NCI-H2171 treated with DMSO at 0.1 percent for 48 hours (cell line): ENCODE data around the gene CHFR.

Experiments used
- DNase-seq: peaks from one replicate; lab custom pipeline; 2025; lab: John Stamatoyannopoulos, UW

Gene CHFR

DNA sequence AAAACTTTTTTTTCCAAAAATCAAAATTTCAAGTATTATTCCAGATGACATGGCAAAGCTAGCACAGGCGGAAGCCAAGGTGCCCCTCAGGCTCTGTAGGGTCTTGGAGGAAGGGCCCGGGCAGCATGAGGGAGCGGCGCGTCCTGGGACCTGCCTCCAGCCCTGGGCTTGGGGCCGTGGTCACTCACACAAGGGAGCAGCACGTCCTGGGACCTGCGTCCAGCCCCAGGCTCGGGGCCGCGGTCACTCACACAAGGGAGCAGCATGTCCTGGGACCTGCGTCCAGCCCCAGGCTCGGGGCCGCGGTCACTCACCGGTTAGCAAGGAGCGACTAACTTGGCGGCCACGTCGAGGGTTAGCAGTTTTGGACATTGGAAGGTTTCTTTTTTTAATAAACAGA, 46.9 kb downstream of the CHFR start:
- DNase-seq, result no peak

DNA sequence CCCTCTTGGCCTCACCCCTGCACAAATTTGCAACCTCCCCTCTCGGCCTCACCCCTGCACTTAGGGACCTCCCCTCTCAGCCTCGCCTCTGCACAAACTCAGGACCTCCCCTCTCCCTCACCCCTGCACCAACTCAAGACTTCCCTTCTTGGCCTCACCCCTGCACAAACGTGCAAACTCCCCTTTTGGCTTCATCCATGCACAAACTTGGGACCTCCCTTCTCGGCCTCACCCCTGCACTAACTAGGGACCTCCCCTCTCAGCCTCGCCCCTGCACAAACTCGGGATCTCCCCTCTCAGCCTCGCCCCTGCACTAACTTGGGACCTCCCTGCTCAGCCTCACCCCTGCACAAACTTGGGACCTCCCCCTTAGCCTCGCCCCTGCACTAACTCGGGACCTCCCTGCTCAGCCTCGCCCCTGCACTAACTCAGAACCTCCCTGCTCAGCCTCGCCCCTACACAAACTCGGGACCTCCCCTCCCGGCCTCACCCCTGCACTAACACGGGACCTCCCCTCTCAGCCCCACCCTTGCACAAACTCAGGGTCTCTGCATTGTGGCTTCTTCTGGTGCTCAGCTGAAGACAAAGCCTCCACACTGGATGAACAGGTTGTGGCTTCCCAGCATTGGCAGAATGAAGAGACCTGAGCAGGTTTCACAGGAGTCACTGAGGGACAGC, 47.7 kb downstream of the CHFR start:
- DNase-seq, result no peak

DNA sequence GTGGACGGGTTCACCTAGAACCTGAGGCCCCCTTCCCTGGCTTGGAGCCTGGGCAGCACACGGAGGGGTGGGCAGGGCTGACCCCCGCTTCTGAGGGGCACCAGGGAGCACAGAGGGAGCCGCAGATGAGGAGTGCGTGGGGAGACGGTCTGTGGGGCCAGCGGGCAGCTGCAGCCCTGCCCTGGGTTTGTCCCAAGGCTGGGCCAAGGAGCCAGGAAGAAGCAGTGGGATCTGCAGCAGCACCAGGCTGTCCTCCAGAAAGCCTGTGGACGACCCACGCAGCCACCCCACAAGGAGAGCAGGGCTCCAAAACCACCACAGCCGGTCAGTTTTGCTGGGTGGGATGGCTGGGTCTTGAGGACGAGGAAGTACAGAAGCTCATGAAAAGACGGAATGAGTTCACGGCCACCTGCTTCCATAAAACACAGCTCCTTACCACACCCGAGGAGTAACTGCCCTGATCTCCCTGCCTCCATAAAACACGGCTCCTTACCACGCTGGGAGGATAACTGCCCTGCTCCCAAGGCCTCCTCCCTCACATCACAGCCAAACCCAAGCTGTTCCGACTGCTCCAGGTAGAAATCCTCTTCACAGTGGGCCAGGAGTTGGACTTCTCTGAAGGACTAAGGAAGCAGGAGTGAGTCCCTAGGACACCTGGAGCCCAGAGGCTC, 48.9 kb downstream of the CHFR start:
- DNase-seq, result no peak

DNA sequence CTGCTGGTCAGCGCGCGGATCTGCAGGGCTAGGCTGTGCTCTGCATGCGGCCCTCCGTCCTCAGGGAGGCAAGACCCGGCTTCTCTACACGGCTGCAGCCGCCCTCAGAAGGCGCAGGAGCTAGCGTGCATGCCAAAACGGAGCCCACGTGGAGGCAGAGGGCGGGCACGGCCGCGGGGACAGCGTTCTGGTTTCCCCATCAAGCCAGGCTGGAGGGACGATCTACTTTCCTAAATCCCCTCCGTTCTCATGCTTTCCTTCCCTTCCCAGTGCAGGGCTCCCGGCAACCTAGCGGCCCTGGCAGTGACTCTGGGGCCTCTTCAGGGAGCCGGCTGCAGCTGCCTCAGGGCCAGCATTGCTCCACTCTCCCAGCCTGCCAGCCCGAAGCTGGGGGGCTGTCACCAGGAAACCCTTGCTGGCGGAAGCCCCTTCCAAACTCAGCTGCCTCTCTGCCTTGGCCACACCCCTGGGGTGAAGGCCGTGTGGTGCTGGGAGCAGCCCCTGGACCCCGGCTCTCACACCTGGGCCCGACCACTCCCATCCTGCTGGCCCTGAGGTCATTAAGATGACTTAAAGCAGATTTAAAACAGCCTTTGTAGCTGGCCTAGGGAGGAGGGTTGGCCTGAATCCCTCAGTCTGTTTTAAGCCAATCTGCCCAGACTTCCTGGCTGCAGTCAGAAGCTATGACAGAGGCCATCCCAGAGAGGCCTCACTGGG, 49.6 kb downstream of the CHFR start:
- no peak for DNase-seq

DNA sequence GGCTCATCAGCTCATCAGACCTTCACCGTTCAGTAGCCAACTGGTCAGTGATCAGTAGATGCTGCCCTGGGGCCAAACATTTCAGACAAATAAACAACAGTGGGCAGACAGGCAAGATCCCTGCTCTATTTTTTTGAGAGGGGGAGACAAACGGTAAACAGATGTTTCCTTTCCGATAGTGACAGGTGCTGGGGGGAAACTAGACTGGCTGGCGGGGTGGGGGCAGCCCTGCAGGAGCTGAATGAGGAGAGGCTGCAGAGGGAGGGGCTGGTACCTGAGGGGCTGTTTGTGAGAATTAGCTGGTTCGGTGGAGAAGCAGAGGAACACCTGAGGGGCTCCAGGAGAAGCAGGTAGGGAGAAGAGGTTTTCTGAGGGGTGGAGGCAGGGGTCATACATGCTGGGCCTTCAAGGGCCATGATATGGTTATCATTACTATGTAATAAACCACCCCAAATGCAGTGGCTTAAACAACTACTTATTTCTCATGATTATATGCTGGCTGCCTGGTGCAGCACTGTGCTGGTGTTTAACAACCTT, 50.5 kb downstream of the CHFR start:
- peak; percentile 37 for DNase-seq

DNA sequence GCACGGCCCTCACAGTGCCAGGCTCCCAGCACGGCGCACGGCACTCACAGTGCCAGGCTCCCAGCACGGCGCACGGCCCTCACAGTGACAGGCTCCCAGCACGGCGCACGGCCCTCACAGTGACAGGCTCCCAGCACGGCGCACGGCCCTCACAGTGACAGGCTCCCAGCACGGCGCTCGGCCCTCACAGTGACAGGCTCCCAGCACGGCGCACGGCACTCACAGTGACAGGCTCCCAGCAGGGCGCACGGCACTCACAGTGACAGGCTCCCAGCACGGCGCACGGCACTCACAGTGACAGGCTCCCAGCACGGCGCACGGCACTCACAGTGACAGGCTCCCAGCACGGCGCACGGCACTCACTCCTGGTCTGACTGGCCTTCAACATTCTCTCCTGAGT, 51.2 kb downstream of the CHFR start:
- DNase-seq, result peak; percentile 22

DNA sequence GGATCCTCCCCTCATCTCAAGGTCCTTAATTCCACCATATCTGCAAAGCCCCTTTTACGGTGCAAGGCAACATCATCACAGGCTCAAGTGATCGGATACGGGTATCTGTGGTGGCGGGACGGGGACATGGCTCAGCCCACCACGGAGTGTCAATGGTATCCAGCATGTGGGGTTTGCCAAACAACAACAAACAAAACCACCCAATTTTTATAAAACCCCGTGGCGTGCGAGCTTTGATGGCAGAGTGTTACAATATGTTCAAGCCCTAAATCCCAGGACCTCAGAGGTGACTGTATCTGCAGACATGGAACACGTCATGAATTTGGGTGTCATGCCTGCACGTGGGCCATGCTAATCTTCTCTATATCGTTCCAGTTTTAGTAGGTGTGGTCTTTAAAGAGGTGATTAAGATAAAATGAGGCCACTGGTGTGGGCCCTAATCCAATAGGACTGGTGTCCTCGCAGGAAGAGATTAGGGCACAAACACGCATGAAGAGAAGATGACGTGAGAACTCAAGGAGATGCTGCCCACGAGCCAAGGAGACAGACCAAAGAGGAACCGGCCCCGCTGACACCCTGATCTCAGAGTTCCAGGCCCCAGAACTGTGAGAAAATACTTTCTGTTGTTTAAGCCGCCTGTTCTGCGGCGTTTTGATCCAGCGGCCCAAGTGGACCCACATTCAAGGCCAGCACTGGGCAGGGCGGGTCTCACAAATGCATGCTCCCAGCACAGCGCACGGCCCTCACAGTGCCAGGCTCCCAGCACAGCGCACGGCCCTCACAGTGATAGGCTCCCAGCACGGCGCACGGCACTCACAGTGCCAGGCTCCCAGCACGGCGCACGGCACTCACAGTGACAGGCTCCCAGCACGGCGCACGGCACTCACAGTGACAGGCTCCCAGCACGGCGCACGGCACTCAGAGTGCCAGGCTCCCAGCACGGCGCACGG, 52.1 kb downstream of the CHFR start:
- DNase-seq, result no peak

DNA sequence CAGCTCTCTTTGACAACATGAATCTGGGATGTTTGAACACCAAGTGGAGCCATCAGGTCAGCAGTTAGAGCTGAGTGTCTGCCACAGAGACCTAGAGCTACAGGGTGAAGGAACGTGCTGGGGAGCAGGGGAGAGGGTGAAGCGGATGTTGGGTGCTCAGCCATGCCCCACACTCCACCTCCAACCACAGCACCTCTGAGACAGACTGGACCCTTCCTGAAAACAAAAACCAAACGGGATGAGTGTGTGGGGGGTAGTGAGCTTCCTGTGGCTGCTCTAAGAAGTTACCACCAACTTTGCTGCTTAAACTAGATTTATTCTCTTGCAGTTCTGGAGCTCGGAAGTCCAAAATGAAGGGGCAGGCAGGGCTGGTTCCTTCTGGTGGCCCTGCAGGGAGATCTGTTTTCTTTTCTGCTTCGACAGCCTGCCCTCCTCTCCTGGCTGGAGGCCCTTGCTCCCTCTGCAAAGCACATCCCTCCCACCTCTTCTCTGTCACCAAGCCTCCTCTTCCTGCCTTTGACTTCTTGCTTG, 53.2 kb downstream of the CHFR start:
- DNase-seq, result no peak

DNA sequence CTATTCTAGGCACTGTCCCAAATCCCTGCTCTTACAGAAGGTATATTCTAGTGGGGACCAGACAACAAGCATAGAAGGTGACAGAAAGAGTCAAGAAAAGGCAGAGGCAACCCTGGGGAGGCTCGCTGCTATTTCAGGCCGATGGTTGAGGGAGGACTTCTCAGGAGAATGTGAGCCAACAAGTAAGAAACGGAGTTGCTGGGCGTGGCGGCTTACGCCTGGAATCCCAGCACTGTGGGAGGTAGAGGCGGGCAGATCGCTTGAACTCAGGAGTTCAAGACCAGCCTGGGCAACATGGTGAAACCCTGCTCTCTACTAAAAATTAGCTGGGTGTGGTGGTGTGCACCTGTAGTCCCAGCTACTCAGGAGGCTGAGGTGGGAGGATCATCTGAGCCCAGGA, 54.1 kb downstream of the CHFR start:
- no peak for DNase-seq

DNA sequence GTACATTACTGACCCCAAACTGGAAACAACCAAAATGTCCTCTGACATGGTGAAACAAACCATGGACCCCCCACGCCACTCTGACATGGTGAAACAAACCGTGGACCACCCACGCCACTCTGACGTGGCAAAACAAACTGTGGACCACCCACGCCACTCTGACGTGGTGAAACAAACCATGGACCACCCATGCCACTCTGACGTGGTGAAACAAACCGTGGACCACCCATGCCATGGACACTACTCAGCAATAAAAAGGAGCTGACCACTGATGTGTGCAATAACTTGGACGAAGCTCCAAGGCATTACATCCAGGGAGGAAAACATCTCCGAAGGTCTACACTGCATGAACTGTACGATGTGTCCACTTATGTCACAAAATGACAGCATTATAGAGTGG, 55.6 kb downstream of the CHFR start:
- no peak for DNase-seq

DNA sequence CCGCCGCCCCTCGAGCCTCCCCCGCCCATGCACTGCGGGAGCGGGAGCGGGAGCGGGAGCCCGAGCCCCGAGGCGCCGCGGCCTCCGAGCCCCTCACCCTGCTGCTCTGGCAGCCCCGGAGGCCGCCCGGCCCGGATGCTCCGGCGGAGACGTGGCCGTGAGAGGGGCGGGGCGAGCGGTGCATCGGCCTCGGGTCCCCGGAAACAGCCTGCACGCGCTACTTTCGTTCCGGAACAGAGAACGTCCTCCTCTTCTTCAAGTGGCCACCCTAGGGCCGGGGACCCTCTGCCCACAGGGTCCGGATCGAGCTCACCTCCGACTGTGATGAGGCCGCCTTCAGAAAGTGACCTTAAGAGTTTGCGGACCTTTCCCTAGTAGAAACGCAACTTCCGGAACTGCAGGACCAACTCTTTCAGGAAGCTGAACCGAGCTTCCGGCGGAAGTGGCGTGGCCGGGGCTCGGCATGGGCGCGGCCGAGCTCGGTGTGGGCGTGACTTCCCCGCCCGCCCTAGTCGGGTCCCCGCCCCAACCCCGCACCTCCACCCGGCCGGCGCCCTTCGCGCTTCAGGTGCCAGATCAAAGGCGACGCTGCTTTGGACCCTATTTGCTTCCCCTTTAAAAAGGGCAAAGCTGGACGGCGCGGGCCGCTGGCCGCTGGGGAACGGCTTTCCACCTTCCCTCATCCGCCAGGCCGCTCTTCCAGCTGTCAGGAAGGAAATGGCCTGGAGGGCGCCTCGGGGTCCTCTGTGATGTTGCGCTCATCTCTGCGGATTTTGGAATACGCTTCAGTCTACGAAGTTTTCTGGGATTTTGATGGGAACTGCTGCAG, 58.5 kb downstream of the CHFR start, which contains the start of gene GOLGA3:
GOLGA3 (minus strand) TSS at position 164 of the 829 bp plus-strand sequence. CDS start 6,741 bp downstream, outside the sequence.
- peak; percentile 91 for DNase-seq

DNA sequence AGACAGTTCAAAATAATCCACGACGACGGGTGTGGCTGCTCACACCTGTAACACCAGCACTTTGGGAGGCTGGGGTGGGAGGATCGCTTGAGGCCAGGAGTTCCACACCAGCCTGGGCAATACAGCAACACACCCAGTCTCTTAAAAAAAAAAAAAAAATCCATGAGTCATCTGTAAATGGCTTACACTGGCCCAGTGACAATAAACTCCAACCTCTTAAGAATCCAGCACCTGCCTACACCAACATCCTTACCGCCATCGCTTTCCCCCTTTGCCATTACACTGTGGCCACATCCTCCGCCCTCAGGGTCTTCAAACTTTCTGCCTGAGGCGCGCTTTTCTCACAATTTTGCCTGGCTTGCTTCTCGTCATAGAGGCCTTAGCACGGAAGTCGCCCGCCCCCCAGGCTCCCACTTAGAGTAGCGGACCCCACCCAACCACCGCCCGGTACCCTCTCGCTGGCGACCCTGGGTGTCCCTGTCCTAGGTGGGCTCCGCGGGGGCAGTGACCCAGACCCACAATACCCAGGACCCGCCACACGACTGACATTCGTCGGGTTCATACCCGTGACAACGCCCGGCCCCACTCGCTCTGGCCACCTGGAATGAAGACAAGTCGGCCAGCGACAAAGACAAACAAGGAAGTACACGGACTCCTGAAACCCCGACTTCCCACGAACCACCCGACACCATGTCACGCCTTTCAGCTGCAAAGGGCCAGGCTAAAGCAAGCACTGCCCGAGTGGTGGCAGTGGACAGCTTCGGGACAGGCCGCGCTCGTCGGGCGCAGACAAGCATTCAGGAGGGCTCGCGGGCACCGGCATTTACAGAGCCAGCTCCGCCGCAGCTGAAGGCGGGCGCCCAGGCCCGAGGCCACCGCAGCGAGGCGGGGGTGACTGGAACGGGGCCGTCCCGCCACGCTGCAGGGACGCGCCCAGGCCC, 59.4 kb downstream of the CHFR start:
- DNase-seq, result no peak

DNA sequence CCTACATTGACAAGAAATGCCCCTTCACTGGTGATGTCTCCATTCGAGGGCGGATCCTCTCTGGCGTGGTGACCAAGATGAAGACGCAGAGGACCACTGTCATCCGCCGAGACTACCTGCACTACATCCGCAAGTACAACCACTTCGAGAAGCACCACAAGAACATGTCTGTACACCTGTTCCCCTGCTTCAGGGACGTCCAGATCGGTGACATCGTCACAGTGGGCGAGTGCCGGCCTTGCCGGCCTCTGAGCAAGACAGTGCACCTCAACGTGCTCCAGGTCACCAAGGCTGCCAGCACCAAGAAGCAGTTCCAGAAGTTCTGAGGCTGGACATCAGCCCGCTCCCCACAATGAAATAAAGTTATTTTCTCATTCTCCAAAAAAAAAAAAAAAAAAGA, 61.5 kb downstream of the CHFR start:
- no peak for DNase-seq

DNA sequence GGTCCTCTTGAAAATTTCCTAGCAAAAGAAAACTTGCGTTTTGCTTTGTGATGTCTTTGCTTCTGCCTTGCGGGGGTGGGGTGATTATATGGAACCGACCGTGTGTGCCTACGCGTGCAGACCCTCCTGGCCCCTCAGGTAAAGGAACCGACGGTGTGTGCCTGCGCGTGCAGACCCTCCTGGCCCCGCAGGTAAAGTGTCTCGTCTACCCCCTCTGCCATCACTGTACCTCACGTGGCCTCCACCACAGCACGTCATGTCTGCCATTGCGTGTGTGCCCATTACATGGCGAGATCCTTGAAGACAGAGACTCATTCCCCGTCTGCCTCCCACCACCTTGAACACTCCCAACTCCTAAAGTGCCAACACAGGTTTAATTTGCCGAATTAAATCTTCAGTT, 62.3 kb downstream of the CHFR start:
- DNase-seq, result no peak

DNA sequence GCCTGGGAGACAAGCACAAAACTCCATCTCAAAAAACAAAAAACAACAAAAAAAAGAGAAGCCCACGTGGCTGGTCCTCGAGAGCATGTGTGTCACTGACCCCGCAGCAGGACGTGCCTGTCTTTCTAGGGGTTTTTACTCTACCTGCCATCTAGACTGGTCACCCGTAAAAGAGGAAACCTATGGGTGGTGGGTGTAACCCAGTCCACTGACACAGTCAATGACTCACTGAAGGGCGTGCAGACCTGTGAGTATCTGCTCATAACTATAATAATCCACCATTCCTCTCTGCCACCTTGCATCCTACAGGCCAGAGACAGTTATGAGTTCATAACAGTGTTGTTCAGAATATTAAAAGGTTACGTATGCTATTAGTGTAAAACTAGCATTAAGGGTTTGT, 63.4 kb downstream of the CHFR start:
- no peak for DNase-seq

DNA sequence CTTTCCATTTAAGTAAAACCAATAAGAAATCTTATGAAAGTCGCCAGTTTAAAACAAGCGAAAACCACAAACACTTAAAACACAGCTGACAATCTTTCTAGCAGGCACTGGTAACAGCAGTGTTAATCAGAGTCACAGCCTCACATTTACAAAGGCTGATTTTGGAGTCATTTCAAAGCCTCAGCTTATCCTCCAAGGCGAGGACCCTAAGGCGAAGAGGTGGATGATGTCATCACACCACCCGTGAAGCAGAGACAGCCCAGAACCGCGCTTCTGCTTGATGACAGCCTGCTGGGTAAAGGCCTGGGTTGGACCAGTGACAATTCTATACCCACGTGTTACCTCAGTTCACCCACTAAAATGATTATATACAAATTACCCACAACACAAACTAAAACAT, 68.8 kb downstream of the CHFR start:
- no peak for DNase-seq

DNA sequence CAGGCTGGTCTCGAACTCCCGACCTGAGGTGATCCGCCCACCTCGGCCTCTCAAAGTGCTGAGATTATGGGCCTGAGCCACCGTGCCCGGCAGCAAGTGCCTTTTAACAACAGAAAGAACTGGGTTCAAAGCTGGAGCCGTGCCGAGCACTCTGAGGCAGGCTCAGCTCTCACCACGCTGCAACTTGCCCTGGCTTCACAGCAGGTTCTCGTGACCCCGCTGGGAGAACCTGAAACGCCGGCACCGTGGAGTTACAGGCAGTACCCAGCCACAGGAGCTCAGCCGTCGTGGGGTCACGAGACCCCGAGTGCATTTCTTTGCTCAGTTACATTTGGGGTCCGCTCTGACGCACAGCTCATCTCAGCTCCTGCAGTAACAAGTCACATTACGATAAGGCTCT, 73.2 kb downstream of the CHFR start:
- DNase-seq, result no peak

DNA sequence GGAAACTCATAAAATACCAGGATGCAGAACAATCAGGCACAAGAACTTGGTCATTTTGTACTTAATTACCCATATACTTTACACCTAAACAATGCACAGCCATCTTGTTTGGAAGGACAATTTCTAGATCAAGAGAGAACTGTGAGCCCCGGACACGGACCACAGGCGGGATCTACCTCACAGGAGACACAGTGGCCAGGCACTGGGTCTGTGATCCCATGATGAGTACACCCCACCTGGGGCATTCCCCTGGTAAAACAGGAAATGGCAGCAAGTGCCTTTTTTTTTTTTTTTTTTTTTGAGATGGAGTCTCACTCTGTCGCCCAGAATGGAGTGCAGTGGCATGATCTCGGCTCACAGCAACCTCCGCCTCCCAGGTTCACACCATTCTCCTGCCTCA, 74.0 kb downstream of the CHFR start:
- no peak for DNase-seq

DNA sequence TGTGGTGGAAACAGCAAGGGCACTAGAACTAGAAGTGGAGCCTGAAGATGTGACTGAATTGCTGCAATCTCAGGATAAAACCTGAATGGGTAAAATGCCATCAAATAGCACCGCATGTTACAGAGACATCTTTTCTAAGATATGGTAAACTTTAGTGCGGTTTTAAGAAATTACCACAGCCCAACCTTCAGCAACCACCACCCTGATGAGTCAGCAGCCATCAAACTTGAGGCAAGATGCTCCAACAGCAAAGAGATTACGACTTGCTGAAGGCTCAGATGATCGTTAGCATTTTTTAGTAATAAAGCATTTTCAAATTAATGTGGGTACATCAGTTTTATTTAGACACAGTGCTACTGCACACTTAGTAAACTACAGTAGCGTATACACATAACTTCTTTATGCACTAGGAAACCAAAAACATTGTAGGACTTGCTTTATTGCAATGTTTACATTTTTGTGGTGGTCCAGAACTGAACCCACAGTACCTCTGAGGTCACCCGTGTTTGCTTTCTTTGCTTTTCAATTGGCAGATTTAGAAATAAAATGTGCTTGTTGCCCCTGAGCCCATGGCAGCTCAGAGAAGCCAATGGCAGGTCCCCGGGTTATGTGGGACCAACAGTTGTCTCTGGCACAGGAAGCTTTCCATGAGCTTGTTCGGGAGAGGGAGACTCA, 74.6 kb downstream of the CHFR start:
- no peak for DNase-seq
